HepG2 (cell line): Measurements from ENCODE around the gene MUC21. TPM values are rescaled to one million over a fixed set of nuclear protein-coding genes. Genes with fewer than 3 reads are reported as not detected.

Source experiments
- ATAC-seq: fragments of 200-7000 bp; cut with Tn5 transposase; 3 replicates; pipeline ENCODE4 v1.9.1; 2020; ENCODE audit warnings: mild to moderate bottlenecking, moderate library complexity
- BruUV-seq: library from RNA; stranded (reverse); fragments of 400-500 nt; replicated peaks from 2 replicates; lab custom pipeline; 2021; lab: Mats Ljungman, UMichigan
- CTCF ChIA-PET: fragments of 300-600 bp; formaldehyde crosslinking; extraction: SDS; loops from one replicate; lab custom pipeline; 2021; ENCODE audit warnings: low total read pairs, inconsistent platforms, low intra/inter-chr PET ratio; lab: Yijun Ruan, JAX
- POLR2A ChIA-PET: fragments of 350-600 bp; sonication (Branson Sonifier 250); formaldehyde crosslinking; loops from one replicate; lab custom pipeline; 2020; ENCODE audit warnings: antibody characterized with exemption, inconsistent platforms; lab: Yijun Ruan, JAX
- DNase-seq: peaks from one replicate; pipeline ENCODE4 v3.0.0-alpha.2; 2015; ENCODE audit warnings: low spot score
- FAIRE-seq: peaks from 3 replicates; lab custom pipeline; 2011; peaks lifted over from hg19 to GRCh38; lab: Jason Lieb, UNC
- H2AFZ ChIP-seq: one replicate; pipeline ENCODE4 v1.6.1; 2011; ENCODE audit warnings: low read length, inconsistent platforms
- H3K27ac ChIP-seq: fragments of 300-600 bp; 3 replicates; pipeline ENCODE4 v1.8.0; 2011; ENCODE audit warnings: mixed run types, mild to moderate bottlenecking, mixed read lengths, low read length, inconsistent platforms; ENCODE audit not compliant: insufficient read depth; ENCODE audit errors: extremely low read length
- H3K27me3 ChIP-seq, 2 experiments: fragments of 200-600 bp in 1 of 2; 2 replicates in 1 of 2; 3 replicates in 1 of 2; pipeline versions ENCODE4 v1.6.0 to v1.8.0; 2011; ENCODE audit warnings: low read length in 2 of 2, mild to moderate bottlenecking in 2 of 2, moderate library complexity in 2 of 2, inconsistent platforms in 1 of 2; ENCODE audit not compliant: insufficient read depth in 2 of 2, control insufficient read depth in 1 of 2
- H3K36me3 ChIP-seq, 2 experiments: fragments of 200-600 bp in 1 of 2; replicated peaks in 1 of 2; 2 replicates in 1 of 2; 3 replicates in 1 of 2; pipeline versions ENCODE4 v1.5.1 to v1.8.0; 2011; ENCODE audit warnings: low read length in 2 of 2, inconsistent platforms in 1 of 2; ENCODE audit not compliant: insufficient read depth in 2 of 2, control insufficient read depth in 1 of 2
- H3K4me1 ChIP-seq: 2 replicates; pipeline ENCODE4 v1.5.1; 2012; ENCODE audit warnings: low read length, inconsistent platforms; ENCODE audit not compliant: insufficient read depth
- H3K4me2 ChIP-seq: 2 replicates; pipeline ENCODE4 v1.6.0; 2011; ENCODE audit warnings: low read depth, low read length, inconsistent platforms
- H3K4me3 ChIP-seq, 3 experiments: fragments of 200-600 bp in 1 of 3; sonication (generic), shearing (Covaris generic) in 1 of 3; replicated peaks in 1 of 3; 2 replicates each; pipeline ENCODE4 v1.5.1; 2011 to 2016; ENCODE audit warnings: low read length in 3 of 3, inconsistent platforms in 2 of 3, low read depth in 2 of 3, mild to moderate bottlenecking in 2 of 3, control low read depth in 1 of 3, mixed read lengths in 1 of 3; ENCODE audit not compliant: insufficient read depth in 1 of 3
- H3K79me2 ChIP-seq: one replicate; pipeline ENCODE4 v1.6.1; 2011; ENCODE audit warnings: low read length, inconsistent platforms; ENCODE audit not compliant: insufficient read depth
- H3K9ac ChIP-seq: 2 replicates; pipeline ENCODE4 v1.6.0; 2011; ENCODE audit warnings: mild to moderate bottlenecking, low read depth, low read length, inconsistent platforms; ENCODE audit not compliant: insufficient read depth
- H3K9me3 ChIP-seq: 2 replicates; pipeline ENCODE4 v1.5.1; 2012; ENCODE audit warnings: mild to moderate bottlenecking, low read length
- H4K20me1 ChIP-seq: 2 replicates; pipeline ENCODE4 v1.6.0; 2011; ENCODE audit warnings: inconsistent platforms, mild to moderate bottlenecking, low read length, moderate library complexity; ENCODE audit not compliant: insufficient read depth
- CEBPG ChIP-seq: IDR thresholded peaks from 2 replicates; pipeline ENCODE4 v1.6.1; 2016
- CENPX ChIP-seq: sonication (generic); formaldehyde crosslinking; IDR thresholded peaks from 2 replicates; pipeline ENCODE4 v1.9.0; 2021; ENCODE audit warnings: mild to moderate bottlenecking, missing genetic modification reagents, moderate library complexity
- GABPA ChIP-seq, 2 experiments: IDR thresholded peaks; 2 replicates each; pipeline ENCODE4 v1.6.1; 2011 to 2016; ENCODE audit warnings: low read depth in 2 of 2, low read length in 1 of 2, missing biosample characterization in 1 of 2, missing genetic modification characterization in 1 of 2
- MED8 ChIP-seq: sonication (generic); formaldehyde crosslinking; IDR thresholded peaks from 2 replicates; pipeline ENCODE4 v1.8.1; 2023; ENCODE audit warnings: mild to moderate bottlenecking, missing genetic modification reagents; ENCODE audit not compliant: insufficient replicate concordance
- MEF2D ChIP-seq: sonication (generic); formaldehyde crosslinking; IDR thresholded peaks from 2 replicates; pipeline ENCODE4 v1.5.1; 2020; ENCODE audit warnings: mild to moderate bottlenecking, missing genetic modification reagents
- NR2F6 ChIP-seq, 2 experiments: IDR thresholded peaks; 2 replicates each; pipeline ENCODE4 v1.6.1; 2016; ENCODE audit warnings: antibody characterized with exemption in 1 of 2, mild to moderate bottlenecking in 1 of 2
- PAF1 ChIP-seq: IDR thresholded peaks from 2 replicates; pipeline ENCODE4 v1.6.1; 2016; ENCODE audit warnings: missing genetic modification reagents, missing compliant biosample characterization
- ZFYVE20 ChIP-seq: sonication (generic); formaldehyde crosslinking; IDR thresholded peaks from 2 replicates; pipeline ENCODE4 v1.8.0; 2023; ENCODE audit warnings: low read depth, mild to moderate bottlenecking, moderate library complexity, missing genetic modification reagents, borderline replicate concordance
- ZNF543 ChIP-seq: sonication (generic); formaldehyde crosslinking; IDR thresholded peaks from 2 replicates; pipeline ENCODE4 v1.4.0; 2020; ENCODE audit warnings: mild to moderate bottlenecking, missing genetic modification reagents
- WGBS: methylation state at CpG from one replicate; pipeline ENCODE4 v1.1.6; 2017; ENCODE audit warnings: low lambda C conversion rate; 5-methylcytosine and 5-hydroxymethylcytosine counted together
- in situ Hi-C: cut with HindIII; loops from 2 replicates; pipeline ENCODE4 v1.10.0; 2017; ENCODE audit warnings: low pct_unique_long_range_greater_than_20kb; ENCODE audit not compliant: extremely low pct_ligation_motif_present
- intact Hi-C: fragments of 100-400 bp; cut with micrococcal nuclease; formaldehyde crosslinking; loops from one replicate; pipeline ENCODE4 v1.10.0; 2022; ENCODE audit not compliant: unreplicated experiment
- polyA plus RNA-seq, 8 experiments: library from polyadenylated mRNA; depleted of rRNA in 3 of 8; stranded (reverse) in 7 of 8; unstranded in 1 of 8; fragments of >200 nt; fragmentation: Illumina TruSeq in 4 of 8; extraction: Trizol in 4 of 8; gene quantifications; 2 replicates each; pipeline versions ENCODE4 v1.2.1 to v1.2.3, GENCODE V29; 2011 to 2016; ENCODE audit warnings: low read depth in 4 of 8, missing spikeins in 1 of 8, mixed read lengths in 1 of 8; ENCODE audit not compliant: insufficient read depth in 1 of 8
- total RNA-seq, 5 experiments: library from RNA; depleted of rRNA; stranded (reverse); fragments of >200 nt; fragmentation: Illumina TruSeq; extraction: Trizol; gene quantifications; 2 replicates each; pipeline ENCODE4 v1.2.3, GENCODE V29; 2016; ENCODE audit warnings: low read depth in 1 of 5
- TF ChIP-seq, protein P1 (sequence below): sonication (generic); formaldehyde crosslinking; IDR thresholded peaks from 2 replicates; pipeline ENCODE4 v1.8.1; 2022; ENCODE audit warnings: mild to moderate bottlenecking, missing genetic modification reagents

Gene MUC21
- total and polyA plus RNA-seq, 2 of the 13 experiments (the other 11 are each of a cell fraction or from before 2014, with no cell fraction given) = not detected

DNA sequence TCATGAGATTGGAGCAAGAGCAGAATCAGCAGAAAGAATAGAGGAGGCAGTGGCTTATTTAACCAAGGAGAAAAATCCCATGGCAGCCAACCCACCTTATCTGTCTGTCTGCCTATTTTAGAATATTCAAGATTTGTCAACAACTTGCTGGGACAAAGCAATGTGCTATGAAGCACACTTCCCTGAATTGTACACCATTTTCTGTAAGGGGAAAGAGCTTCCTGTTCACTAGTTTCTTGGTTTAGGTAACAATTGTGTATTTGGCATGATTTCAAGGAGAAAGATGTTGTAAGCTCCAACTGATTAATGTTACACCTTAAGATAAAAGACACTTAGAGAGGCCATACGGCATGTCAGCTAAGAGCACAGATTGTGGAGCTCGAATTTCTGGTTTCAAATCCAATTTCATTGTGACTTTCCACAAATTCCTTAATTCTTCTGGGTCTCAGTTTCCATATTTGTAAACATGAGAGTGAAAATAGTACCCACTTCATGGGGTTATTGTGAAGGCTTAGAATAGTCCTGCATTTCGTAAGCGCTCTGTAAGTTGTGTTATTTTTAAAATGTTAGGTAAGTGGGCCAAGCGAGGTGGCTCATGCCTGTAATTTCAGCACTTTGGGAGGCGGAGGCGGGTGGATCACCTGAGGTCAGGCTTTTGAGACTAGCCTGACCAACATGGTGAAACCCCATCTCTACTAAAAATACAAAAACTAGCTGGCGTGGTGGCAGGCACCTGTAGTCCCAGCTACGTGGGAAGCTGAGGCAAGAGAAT lies 21.9 kb downstream of the MUC21 start:
- H3K4me2 ChIP-seq = no peak overlapping the region
- in situ Hi-C loops (no loop called here), intact Hi-C loops (no loop called here)
- DNase-seq = no peak
- no peak overlapping the region for H2AFZ ChIP-seq
- FAIRE-seq = no peak
- no peak overlapping the region for H3K27ac ChIP-seq
- POLR2A ChIA-PET = no interaction called here
- WGBS = 55% methylated on average over 9 of the region's 9 CpGs
- no peak for ATAC-seq
- CTCF ChIA-PET = no interaction called here
- TF ChIP-seq CEBPG (CRISPR knock-in tag) = no peak
- no peak for TF ChIP-seq MED8 (CRISPR knock-in tag)
- TF ChIP-seq PAF1 (CRISPR knock-in tag) = no peak
- no peak for TF ChIP-seq NR2F6 (IDR thresholded peaks at IDR 0.05)
- no peak for TF ChIP-seq NR2F6 (CRISPR knock-in tag; IDR thresholded peaks at IDR 0.05)
- TF ChIP-seq ZFYVE20 = no peak
- no peak for TF ChIP-seq GABPA (IDR thresholded peaks at IDR 0.05; ENCODE audit: low read depth, low read length)
- no peak for TF ChIP-seq GABPA (CRISPR knock-in tag; IDR thresholded peaks at IDR 0.05; ENCODE audit: low read depth)
- no peak for TF ChIP-seq MEF2D (CRISPR knock-in tag)
- TF ChIP-seq ZNF543 (CRISPR knock-in tag) = no peak
- TF ChIP-seq, protein P1, sequence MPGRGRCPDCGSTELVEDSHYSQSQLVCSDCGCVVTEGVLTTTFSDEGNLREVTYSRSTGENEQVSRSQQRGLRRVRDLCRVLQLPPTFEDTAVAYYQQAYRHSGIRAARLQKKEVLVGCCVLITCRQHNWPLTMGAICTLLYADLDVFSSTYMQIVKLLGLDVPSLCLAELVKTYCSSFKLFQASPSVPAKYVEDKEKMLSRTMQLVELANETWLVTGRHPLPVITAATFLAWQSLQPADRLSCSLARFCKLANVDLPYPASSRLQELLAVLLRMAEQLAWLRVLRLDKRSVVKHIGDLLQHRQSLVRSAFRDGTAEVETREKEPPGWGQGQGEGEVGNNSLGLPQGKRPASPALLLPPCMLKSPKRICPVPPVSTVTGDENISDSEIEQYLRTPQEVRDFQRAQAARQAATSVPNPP (CRISPR knock-in tag) = no peak
- no peak for TF ChIP-seq CENPX (CRISPR knock-in tag)
- TF ChIP-seq, all 625 proteins: peak for 0
- no peaks in the 10 kb centered on the region for H4K20me1 ChIP-seq
- H3K4me1 ChIP-seq = peaks cover 7% of the 10 kb centered on the region; the same call in 1 of the 2 replicates
- no peaks in the 10 kb centered on the region for H3K36me3 ChIP-seq
- H3K79me2 ChIP-seq = no peaks in the 10 kb centered on the region
- BruUV-seq = no TSS peak
- no peak overlapping the region for H3K4me3 ChIP-seq
- H3K9me3 ChIP-seq = no peaks in the 10 kb centered on the region
- no peak overlapping the region for H3K9ac ChIP-seq
- peaks cover 0 to 12% of the 10 kb centered on the region in 2 experiments; a peak in 2 of 5 replicates for H3K27me3 ChIP-seq
